ENCODE measurements around the gene SUN2. TPM values are rescaled to one million over a fixed set of nuclear protein-coding genes. Genes with fewer than 3 reads are reported as not detected.

Gene SUN2
- total and polyA plus RNA-seq, 2 of the 8 experiments (the other 6 are each of a cell fraction or from before 2014, with no cell fraction given): 5.1 to 10.5 TPM

- CTCF ChIA-PET (ENCODE audit: partially characterized antibody): interaction anchor here (0.7 to 10.8 kb wide), 5 partner anchors 9 to 241 kb away, joined by 3 to 116 read pairs (median 3); no protein-coding TSS in a partner anchor
- H2AFZ ChIP-seq (ENCODE audit: low read length): no peak overlapping the region
- TF ChIP-seq CHD2 (IDR thresholded peaks at IDR 0.05; ENCODE audit: low read length): no peak
- TF ChIP-seq BACH1 (IDR thresholded peaks at IDR 0.05; ENCODE audit: low read length): peak; percentile 60; the same call in 1 of the 2 replicates
- no peak for TF ChIP-seq EZH2 (IDR thresholded peaks at IDR 0.05; ENCODE audit: low read depth, low read length, severe bottlenecking)
- TF ChIP-seq EGR1 (IDR thresholded peaks at IDR 0.05; ENCODE audit: borderline replicate concordance, low read depth, low read length): no peak
- TF ChIP-seq SIN3A (conservative IDR thresholded peaks at IDR 0.05 in 1 of 2, IDR thresholded peaks at IDR 0.05 in 1 of 2; ENCODE audit: low read depth in 1 of 2, low read length in 2 of 2): no peak
- no peak for TF ChIP-seq NRF1 (IDR thresholded peaks at IDR 0.05; ENCODE audit: low read depth, low read length)
- no peak for TF ChIP-seq SP1 (IDR thresholded peaks at IDR 0.05; ENCODE audit: low read depth, low read length)
- no peak for TF ChIP-seq BRCA1 (IDR thresholded peaks at IDR 0.05; ENCODE audit: low read depth, low read length)
- TF ChIP-seq GABPA (IDR thresholded peaks at IDR 0.05; ENCODE audit: borderline replicate concordance, insufficient read depth, low read length): no peak
- peak; percentile 92 for TF ChIP-seq JUND (IDR thresholded peaks at IDR 0.05; ENCODE audit: low read length)
- TF ChIP-seq CREB1 (IDR thresholded peaks at IDR 0.05): no peak
- TF ChIP-seq MAFK (IDR thresholded peaks at IDR 0.05; ENCODE audit: low read depth, low read length): no peak
- peak in 1 of 2 experiments; percentile 23; a peak in 1 of 4 replicates for TF ChIP-seq RAD21 (IDR thresholded peaks at IDR 0.05 in 1 of 2, conservative IDR thresholded peaks at IDR 0.05 in 1 of 2; ENCODE audit: low read depth in 2 of 2, low read length in 2 of 2)
- no peak for TF ChIP-seq HDAC2 (IDR thresholded peaks at IDR 0.05; ENCODE audit: borderline replicate concordance in 1 of 2, low read depth in 2 of 2, low read length in 2 of 2)
Observed at GRCh38 chr22:38718414-38718813, 37.4 kb downstream of the SUN2 start.

More at GRCh38 chr22:38718414-38718813, 37.4 kb downstream of the SUN2 start:
- Histone ChIP-seq H2AK5ac (ENCODE audit: low read depth, low read length) (no peak overlapping the region), H3K79me1 (ENCODE audit: low read depth, low read length) (peaks cover 13% of the 10 kb centered on the region), H3K14ac (ENCODE audit: insufficient read length) (no peak overlapping the region), H2BK15ac (ENCODE audit: low read length) (no peak overlapping the region), H4K91ac (replicated peaks; ENCODE audit: insufficient read length, low read length) (no peak overlapping the region), H3K27ac (ENCODE audit: low read depth, low read length) (no peak overlapping the region), H4K5ac (ENCODE audit: insufficient read length, low read depth, low read length) (no peak overlapping the region), H3K18ac (ENCODE audit: extremely low read depth, low read length) (no peak overlapping the region), H3K36me3 (ENCODE audit: control insufficient read depth in 2 of 4, insufficient read depth in 4 of 4, low read length in 3 of 4) (peaks cover 4 to 57% (median 30%) of the 10 kb centered on the region in 4 experiments; a peak in 6 of 8 replicates), H3K4me3 (ENCODE audit: extremely low read depth in 1 of 4, insufficient read depth in 2 of 4, low read depth in 3 of 4, low read length in 4 of 4) (no peak overlapping the region), H2BK5ac (ENCODE audit: low read depth, low read length) (no peak overlapping the region), H4K20me1 (replicated peaks in 1 of 2; ENCODE audit: control insufficient read depth in 1 of 2, insufficient read depth in 2 of 2, low read length in 2 of 2) (peaks cover 3 to 18% of the 10 kb centered on the region in 2 experiments), H2BK12ac (ENCODE audit: low read depth, low read length) (no peak overlapping the region), H3K79me2 (ENCODE audit: control insufficient read depth in 1 of 2, insufficient read depth in 2 of 2, low read length in 2 of 2) (peaks cover 0 to 26% of the 10 kb centered on the region in 2 experiments; a peak in 3 of 4 replicates), H3K9ac (replicated peaks in 1 of 4; ENCODE audit: extremely low read depth in 1 of 4, low read depth in 3 of 4, low read length in 3 of 4) (no peak overlapping the region), H3K23ac (ENCODE audit: insufficient read length) (no peak overlapping the region), H3K9me3 (ENCODE audit: insufficient read depth in 2 of 2, low read depth in 1 of 2, low read length in 1 of 2) (no peaks in the 10 kb centered on the region), H3K23me2 (ENCODE audit: low read depth, low read length) (no peaks in the 10 kb centered on the region), H3K27me3 (replicated peaks in 1 of 4; ENCODE audit: control insufficient read depth in 3 of 4, extremely low read depth in 1 of 4, insufficient read depth in 3 of 4, low read length in 3 of 4) (no peaks in the 10 kb centered on the region), H2BK20ac (ENCODE audit: low read length) (no peak overlapping the region), H3K56ac (replicated peaks; ENCODE audit: insufficient read length, low read depth, low read length) (no peak overlapping the region), H3K4me2 (ENCODE audit: insufficient read depth in 1 of 2, low read depth in 2 of 2, low read length in 2 of 2) (no peak overlapping the region), H3K4me1 (replicated peaks in 1 of 4; ENCODE audit: control insufficient read depth in 3 of 4, insufficient read depth in 4 of 4, low read length in 3 of 4) (peaks cover 0 to 3% (median under 1%) of the 10 kb centered on the region in 4 experiments; a peak in 4 of 7 replicates), H4K8ac (ENCODE audit: extremely low read depth, insufficient read depth, low read length) (no peak overlapping the region), H3K4ac (replicated peaks; ENCODE audit: insufficient read length, low read depth, low read length) (no peak overlapping the region), H2BK120ac (replicated peaks; ENCODE audit: low read depth, low read length) (no peak overlapping the region)
- FAIRE-seq: no peak
- no peak for DNase-seq (ENCODE audit: low read depth in 1 of 2, low spot score in 2 of 2)
- POLR2A ChIA-PET (ENCODE audit: partially characterized antibody): interaction anchor here (0.8 to 5.1 kb wide), 6 partner anchors 12 to 40 kb away, joined by 3 to 39 read pairs (median 5); partner anchors contain the start of genes GTPBP1 and TOMM22
- 85% methylated on average over 6 of the region's 6 CpGs; no CpG with 5 or more reads in 1 of the 2 experiments for WGBS, 2 experiments (ENCODE audit: extremely low coverage in 1 of 2, insufficient coverage in 1 of 2, insufficient read length in 1 of 2, insufficient replicate concordance in 2 of 2, low coverage in 1 of 2, low lambda C conversion rate in 2 of 2, missing lambda C conversion rate in 1 of 2)
